SU-DHL-6 (cell line): ENCODE measurements around the gene OBSCN.

Source experiments
- CTCF ChIP-seq: fragments of 200-600 bp; sonication (generic); IDR thresholded peaks from one replicate; pipeline ENCODE4 v1.5.1; 2017; ENCODE audit warnings: antibody characterized with exemption, mild to moderate bottlenecking, low read length, moderate library complexity; ENCODE audit not compliant: insufficient read depth, poor library complexity, severe bottlenecking
- EZH2phosphoT487 ChIP-seq: fragments of 200-600 bp; sonication (generic), shearing (Covaris generic); conservative IDR thresholded peaks from 2 replicates; pipeline ENCODE4 v1.6.1; 2018; ENCODE audit warnings: mild to moderate bottlenecking, antibody characterized with exemption, low read length, moderate library complexity, mixed read lengths

- no peak for TF ChIP-seq CTCF
- no peak for TF ChIP-seq EZH2phosphoT487
Measured at GRCh38 chr1:228177721-228178710, 29.8 kb upstream of the OBSCN start.
